Ovary (tissue), 9 donors: ENCODE data around the gene MUSTN1. TPM values are rescaled to one million over a fixed set of nuclear protein-coding genes. Genes with fewer than 3 reads are reported as not detected.

ENCODE experiments used
- DNase-seq, 5 donors: peaks; one replicate each; pipeline ENCODE4 v3.0.0-alpha.2; 2019 to 2020
- H3K27ac ChIP-seq, 2 donors: fragments of 200-600 bp; one replicate each; pipeline versions ENCODE4 v1.5.1 to v1.8.0; 2019 to 2022
- H3K27me3 ChIP-seq: fragments of 200-600 bp; one replicate; pipeline ENCODE4 v1.8.0; 2022
- H3K36me3 ChIP-seq: fragments of 200-600 bp; sonication (generic); one replicate; pipeline ENCODE4 v1.5.1; 2019
- H3K4me1 ChIP-seq: one replicate; pipeline ENCODE4 v1.8.1; 2013; ENCODE audit warnings: mild to moderate bottlenecking, moderate library complexity; ENCODE audit not compliant: insufficient read depth
- H3K4me3 ChIP-seq: fragments of 200-600 bp; sonication (generic); one replicate; pipeline ENCODE4 v1.5.1; 2017
- H3K9me3 ChIP-seq, 2 donors: fragments of 200-600 bp in 1 of 2; sonication (generic) in 1 of 2; one replicate each; pipeline versions ENCODE4 v1.5.1 to v1.8.1; 2013 to 2019; ENCODE audit warnings: mild to moderate bottlenecking in 1 of 2, moderate library complexity in 1 of 2
- CTCF ChIP-seq, 3 donors: fragments of 450-650 bp in 2 of 3; fragments of 200-600 bp in 1 of 3; IDR thresholded peaks; one replicate each; pipeline versions ENCODE4 v1.5.1 to v1.8.0; 2016 to 2022; ENCODE audit warnings: antibody characterized with exemption in 3 of 3, mild to moderate bottlenecking in 1 of 3
- EP300 ChIP-seq: sonication (generic); formaldehyde crosslinking; IDR thresholded peaks from one replicate; pipeline ENCODE4 v1.6.1; 2017; ENCODE audit warnings: antibody characterized with exemption
- POLR2A ChIP-seq: fragments of 450-650 bp; IDR thresholded peaks from one replicate; pipeline ENCODE4 v1.6.1; 2017; ENCODE audit warnings: antibody characterized with exemption, mild to moderate bottlenecking, moderate library complexity
- WGBS, 3 donors: extraction: QIAGEN DNeasy Blood & Tissue Kit in 1 of 3; methylation state at CpG; one replicate each; pipeline versions ENCODE4 v1.1.5 to v1.1.7; 2013 to 2017; 5-methylcytosine and 5-hydroxymethylcytosine counted together
- intact Hi-C, 4 donors: fragments of 100-400 bp; cut with DNase I; formaldehyde crosslinking; loops; one replicate each; pipeline versions ENCODE4 v1.11.0 to v1.15.1; 2022 to 2023
- polyA plus RNA-seq, 2 donors: library from polyadenylated mRNA; stranded (reverse); fragments of 200-250 nt in 1 of 2; fragments of 350-450 nt in 1 of 2; fragmentation: Illumina TruSeq in 1 of 2; extraction: RNeasy Lipid Tissue Mini Kit (QIAGEN cat#74804) in 1 of 2; gene quantifications; one replicate each; pipeline ENCODE4 v1.2.3, GENCODE V29; 2013 to 2014
- total RNA-seq, 7 donors: library from RNA; depleted of rRNA in 2 of 7; stranded (reverse); fragments of >200 nt in 2 of 7; fragmentation: NEBNext Ultra II Directional in 3 of 7; extraction: Animal tissue kit (Norgen Biotek cat#: 25700) in 3 of 7; gene quantifications; one replicate each; pipeline versions ENCODE4 v1.1.0 to v1.2.4, GENCODE V29; 2016 to 2023
- donor health status: DM: no; HTN: no; CAD: no; lungs with moderate emphysema.
- donor health status: DM: no; HTN: no; CAD: no.
- donor health status: Bipolar disorder and iron deficiency.
- donor health status: DM: yes; HTN: yes; CAD: no.
- donor health status: DM: no; HTN: no; CAD: no.
- donor health status: DM: yes; HTN: yes; CAD: no.

Gene MUSTN1
- total and polyA plus RNA-seq, 9 donors = 2.2 to 30.0 (median 8.6) TPM

DNA sequence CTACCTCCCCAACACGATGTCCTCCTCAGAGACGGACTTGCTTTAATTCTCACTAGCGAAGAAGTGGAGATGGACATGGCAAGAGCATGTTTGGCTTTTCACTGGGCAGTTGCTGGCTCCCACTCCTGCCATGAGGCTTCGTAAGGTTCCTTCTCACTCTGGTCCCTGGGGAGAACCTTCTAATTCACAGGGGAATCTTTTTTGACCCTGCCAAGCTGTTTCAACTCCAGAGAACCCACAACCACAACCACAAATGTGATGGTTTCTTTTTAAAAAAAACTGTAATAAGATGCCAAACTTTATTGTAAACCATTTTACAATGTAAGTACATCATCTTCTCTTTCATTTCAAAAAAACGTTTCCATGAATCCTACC, 1.6 kb upstream of the MUSTN1 start:
- Histone ChIP-seq H3K4me3 (no peak overlapping the region), H3K27me3 (no peaks in the 10 kb centered on the region), H3K27ac (no peak overlapping the region), H3K4me1 (peaks cover 7% of the 10 kb centered on the region), H3K9me3 (no peaks in the 10 kb centered on the region), H3K36me3 (no peaks in the 10 kb centered on the region)
- DNase-seq = no peak
- TF ChIP-seq POLR2A (no peak), EP300 (no peak), CTCF (IDR thresholded peaks at IDR 0.05) (no peak)
- 86 to 91% (median 88%) methylated on average over 5 of the region's 5 CpGs for WGBS, 3 donors
- intact Hi-C loops = no loop called here

DNA sequence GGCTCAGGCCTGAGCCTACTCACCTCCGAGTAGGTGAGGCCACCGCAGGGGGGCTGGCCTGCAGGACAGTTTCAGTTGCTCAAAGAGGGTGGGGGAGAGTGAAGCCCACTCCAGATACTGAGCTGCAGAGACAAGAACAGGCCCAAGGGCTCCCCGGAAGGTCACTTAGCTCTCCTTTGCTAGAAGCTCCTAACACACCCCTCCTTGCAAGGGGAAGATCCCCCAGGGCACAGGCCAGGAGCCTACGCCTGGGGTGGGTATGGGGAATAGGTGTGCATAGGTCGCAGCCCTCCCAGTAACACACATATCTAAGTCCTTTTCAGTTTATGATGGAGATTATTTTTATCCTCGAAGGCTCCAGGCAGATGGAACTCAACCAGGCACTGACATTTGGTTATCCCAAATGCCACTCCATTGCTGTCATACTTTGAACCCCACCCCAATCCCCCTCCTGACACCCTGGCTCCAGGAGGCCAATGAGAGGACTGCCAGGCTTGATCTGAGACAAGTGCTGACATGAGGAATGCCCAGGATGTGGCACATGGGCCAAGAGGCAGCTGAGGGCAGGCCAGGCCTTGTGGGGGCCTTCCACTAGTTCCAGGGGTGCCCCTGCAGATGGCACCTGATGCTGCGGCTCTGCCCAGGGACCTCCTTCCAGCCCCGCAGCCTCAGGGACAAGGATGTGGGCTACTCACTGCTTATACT, 1.1 kb upstream of the MUSTN1 start:
- WGBS, 3 donors = 81 to 83% (median 82%) methylated on average over 8 of the region's 8 CpGs
- Histone ChIP-seq H3K27me3 (no peaks in the 10 kb centered on the region), H3K4me1 (peaks cover 7% of the 10 kb centered on the region), H3K36me3 (no peaks in the 10 kb centered on the region), H3K4me3 (no peak overlapping the region), H3K27ac (no peak overlapping the region), H3K9me3 (no peaks in the 10 kb centered on the region)
- DNase-seq = no peak
- intact Hi-C loops = no loop called here
- no peak for TF ChIP-seq EP300
- no peak for TF ChIP-seq CTCF (IDR thresholded peaks at IDR 0.05)
- no peak for TF ChIP-seq POLR2A

DNA sequence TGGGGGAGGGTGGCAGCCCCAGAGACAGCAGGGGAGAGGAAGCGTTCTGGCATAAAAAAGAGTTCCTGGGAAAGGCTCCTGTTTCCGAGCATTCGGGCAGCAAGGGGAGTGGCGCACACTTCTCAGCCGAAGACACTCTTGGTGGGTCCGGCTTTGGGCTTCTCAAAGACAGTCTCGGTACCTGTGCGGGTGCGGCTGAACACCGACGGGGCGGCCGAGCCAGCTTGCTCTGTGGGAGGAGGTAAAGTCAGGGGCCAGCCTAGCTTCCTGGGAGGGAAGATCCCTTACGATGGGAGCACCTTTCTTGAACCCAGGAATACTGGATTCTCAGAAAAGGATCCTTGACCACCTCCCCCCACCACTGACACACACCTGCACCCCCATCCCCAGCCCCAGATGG, 1.6 kb downstream of the MUSTN1 start:
- intact Hi-C loops = no loop called here
- TF ChIP-seq CTCF (IDR thresholded peaks at IDR 0.05) (no peak), EP300 (no peak), POLR2A (no peak)
- 91 to 93% (median 91%) methylated on average over 14 of the region's 14 CpGs for WGBS, 3 donors
- H3K36me3 ChIP-seq = no peaks in the 10 kb centered on the region
- no peak overlapping the region for H3K4me3 ChIP-seq
- no peaks in the 10 kb centered on the region for H3K27me3 ChIP-seq
- DNase-seq = no peak
- no peak overlapping the region for H3K27ac ChIP-seq
- H3K4me1 ChIP-seq = peaks cover 7% of the 10 kb centered on the region
- no peaks in the 10 kb centered on the region for H3K9me3 ChIP-seq

- Histone ChIP-seq H3K27me3 (no peaks in the 10 kb centered on the region), H3K36me3 (no peaks in the 10 kb centered on the region), H3K4me1 (peaks cover 7% of the 10 kb centered on the region), H3K9me3 (no peaks in the 10 kb centered on the region), H3K4me3 (no peak overlapping the region), H3K27ac (peak overlapping the region in 1 of 2 donors; percentile 21)
- intact Hi-C loops = no loop called here
- DNase-seq = peak in 4 of 5 donors; percentile 40 to 64 (median 47)
- TF ChIP-seq EP300 (no peak), CTCF (IDR thresholded peaks at IDR 0.05) (no peak)
- 47 to 57% (median 51%) methylated on average over 21 of the region's 21 CpGs for WGBS, 3 donors
These were observed 3.1 kb downstream of the MUSTN1 start for GRCh38 chr3:52831500-52832301.
